ENCODE data around the gene HS6ST2. TPM values are rescaled to one million over a fixed set of nuclear protein-coding genes. Genes with fewer than 3 reads are reported as not detected.

HS6ST2 gene
- total and polyA plus RNA-seq, 2 donors from 2014 or later: 2.0 to 11.9 TPM

- Histone ChIP-seq H3K9ac (ENCODE audit: low read length in 3 of 3) (no peak overlapping the region), H3K9me3 (ENCODE audit: control insufficient read depth in 2 of 3, insufficient read depth in 1 of 3, low read length in 3 of 3) (no peaks in the 10 kb centered on the region), H3K36me3 (ENCODE audit: control insufficient read depth in 2 of 3, insufficient read depth in 3 of 3, low read length in 3 of 3) (no peaks in the 10 kb centered on the region), H3K4me1 (ENCODE audit: control insufficient read depth in 2 of 3, insufficient read depth in 2 of 3, low read depth in 1 of 3, low read length in 3 of 3) (no peaks in the 10 kb centered on the region), H3K4me3 (ENCODE audit: low read length in 3 of 3) (no peak overlapping the region), H3K27me3 (ENCODE audit: control insufficient read depth, insufficient read depth, low read length) (no peaks in the 10 kb centered on the region), H3K27ac (ENCODE audit: low read depth in 2 of 2, low read length in 2 of 2) (no peak overlapping the region)
- intact Hi-C loops (cut with DNase I): no loop called here
- DNase-seq (no peak), FAIRE-seq (no peak)
- TF ChIP-seq CTCF (IDR thresholded peaks at IDR 0.05; ENCODE audit: borderline replicate concordance, extremely low read depth, insufficient read depth): no peak
These were observed 17.6 kb downstream of the HS6ST2 start for GRCh38 chrX:132940727-132941327.

GRCh38 chrX:132933170-132933569 lies 25.3 kb downstream of the HS6ST2 start:
- intact Hi-C loops (cut with DNase I): no loop called here
- H3K4me3 ChIP-seq (ENCODE audit: low read length in 3 of 3): no peak overlapping the region

GRCh38 chrX:132924426-132924825 lies 34.0 kb downstream of the HS6ST2 start:
- intact Hi-C loops (cut with DNase I): no loop called here
- FAIRE-seq (no peak), DNase-seq (no peak)
- H3K27me3 ChIP-seq (ENCODE audit: control insufficient read depth, insufficient read depth, low read length): no peaks in the 10 kb centered on the region
- H3K27ac ChIP-seq (ENCODE audit: low read depth in 2 of 2, low read length in 2 of 2): no peak overlapping the region
- TF ChIP-seq CTCF (IDR thresholded peaks at IDR 0.05; ENCODE audit: borderline replicate concordance, extremely low read depth, insufficient read depth): no peak
- H3K4me1 ChIP-seq (ENCODE audit: control insufficient read depth in 2 of 3, insufficient read depth in 2 of 3, low read depth in 1 of 3, low read length in 3 of 3): no peaks in the 10 kb centered on the region
- H3K9me3 ChIP-seq (ENCODE audit: control insufficient read depth in 2 of 3, insufficient read depth in 1 of 3, low read length in 3 of 3): no peaks in the 10 kb centered on the region
- H3K4me3 ChIP-seq (ENCODE audit: low read length in 3 of 3): no peak overlapping the region
- no peaks in the 10 kb centered on the region for H3K36me3 ChIP-seq (ENCODE audit: control insufficient read depth in 2 of 3, insufficient read depth in 3 of 3, low read length in 3 of 3)
- no peak overlapping the region for H3K9ac ChIP-seq (ENCODE audit: low read length in 3 of 3)

More at GRCh38 chrX:132933170-132933569, 25.3 kb downstream of the HS6ST2 start:
- Histone ChIP-seq H3K27me3 (ENCODE audit: control insufficient read depth, insufficient read depth, low read length) (peaks cover 2% of the 10 kb centered on the region), H3K9me3 (ENCODE audit: control insufficient read depth in 2 of 3, insufficient read depth in 1 of 3, low read length in 3 of 3) (no peaks in the 10 kb centered on the region), H3K9ac (ENCODE audit: low read length in 3 of 3) (no peak overlapping the region), H3K36me3 (ENCODE audit: control insufficient read depth in 2 of 3, insufficient read depth in 3 of 3, low read length in 3 of 3) (no peaks in the 10 kb centered on the region), H3K4me1 (ENCODE audit: control insufficient read depth in 2 of 3, insufficient read depth in 2 of 3, low read depth in 1 of 3, low read length in 3 of 3) (no peaks in the 10 kb centered on the region), H3K27ac (ENCODE audit: low read depth in 2 of 2, low read length in 2 of 2) (no peak overlapping the region)
- FAIRE-seq: no peak
- TF ChIP-seq CTCF (IDR thresholded peaks at IDR 0.05; ENCODE audit: borderline replicate concordance, extremely low read depth, insufficient read depth): no peak
- no peak for DNase-seq

- no peak for TF ChIP-seq CTCF (IDR thresholded peaks at IDR 0.05; ENCODE audit: borderline replicate concordance, extremely low read depth, insufficient read depth)
- no peak for DNase-seq
- H3K27me3 ChIP-seq (ENCODE audit: control insufficient read depth, insufficient read depth, low read length): no peaks in the 10 kb centered on the region
These were observed 39.9 kb downstream of the HS6ST2 start for GRCh38 chrX:132918523-132918922.

More at GRCh38 chrX:132918523-132918922, 39.9 kb downstream of the HS6ST2 start:
- FAIRE-seq: no peak
- H3K4me3 ChIP-seq (ENCODE audit: low read length in 3 of 3): no peak overlapping the region
- H3K36me3 ChIP-seq (ENCODE audit: control insufficient read depth in 2 of 3, insufficient read depth in 3 of 3, low read length in 3 of 3): no peaks in the 10 kb centered on the region
- no peaks in the 10 kb centered on the region for H3K4me1 ChIP-seq (ENCODE audit: control insufficient read depth in 2 of 3, insufficient read depth in 2 of 3, low read depth in 1 of 3, low read length in 3 of 3)
- H3K27ac ChIP-seq (ENCODE audit: low read depth in 2 of 2, low read length in 2 of 2): no peak overlapping the region
- no peaks in the 10 kb centered on the region for H3K9me3 ChIP-seq (ENCODE audit: control insufficient read depth in 2 of 3, insufficient read depth in 1 of 3, low read length in 3 of 3)
- H3K9ac ChIP-seq (ENCODE audit: low read length in 3 of 3): no peak overlapping the region
- intact Hi-C loops (cut with DNase I): no loop called here
